Stimulated activated CD4-positive, alpha-beta T cell treated with anti-CD3 and anti-CD28 coated beads, Interleukin-15, amount 100 ng/mL, for 48 hours (primary cell): ENCODE results near the gene ZNF622.
"Not testable (repeated sequence)": the region's sequence is repeated elsewhere in the genome, so short reads cannot be mapped to it uniquely, and the experiment has no call there.

Experiments
- DNase-seq, 2 donors: peaks; one replicate each; pipeline ENCODE4 v3.0.0-alpha.2; 2020; ENCODE audit warnings: low read depth in 2 of 2

The ZNF622 gene

DNA sequence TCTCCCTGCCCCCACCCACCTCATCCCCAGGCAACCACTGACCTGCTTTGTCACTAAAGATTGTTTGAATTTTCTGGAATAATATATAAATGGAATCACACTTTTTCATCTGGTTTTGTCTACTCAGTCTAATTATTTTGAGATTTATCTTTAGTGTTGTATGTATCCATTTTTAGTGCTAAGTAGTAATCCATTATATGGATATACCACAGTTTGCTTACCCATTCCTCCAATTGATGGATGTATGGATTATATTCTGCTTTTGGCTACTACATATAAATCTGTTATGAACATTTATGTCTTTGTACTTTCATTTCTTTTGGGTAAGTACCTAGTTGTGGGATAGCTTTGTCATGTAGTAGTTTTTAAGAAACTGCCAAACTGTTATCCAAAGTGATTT, 14.5 kb upstream of the ZNF622 start:
- no peak for DNase-seq

DNA sequence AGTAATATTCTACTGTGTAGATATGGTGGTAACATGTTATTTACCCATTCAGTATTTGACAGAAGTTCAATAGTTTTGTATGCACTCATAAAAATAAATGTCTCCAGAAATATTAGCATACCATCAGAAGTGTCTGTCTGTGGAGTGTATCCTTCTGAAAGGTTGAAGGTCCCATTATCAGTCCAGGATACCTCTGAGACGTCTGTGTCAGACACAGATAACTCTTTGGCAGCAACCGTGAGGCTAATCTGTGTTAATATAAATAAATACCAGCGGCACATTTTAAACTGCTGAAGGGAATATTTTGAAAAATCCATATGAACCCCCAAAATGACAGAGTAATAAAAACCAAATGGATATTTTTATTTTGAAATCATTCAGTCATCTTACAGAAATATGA, 11.9 kb upstream of the ZNF622 start:
- no peak for DNase-seq

- DNase-seq = not testable (repeated sequence)
Measured at GRCh38 chr5:16476417-16476816, 10.8 kb upstream of the ZNF622 start.

GRCh38 chr5:16471387-16471786, 5.8 kb upstream of the ZNF622 start:
- DNase-seq = no peak

DNA sequence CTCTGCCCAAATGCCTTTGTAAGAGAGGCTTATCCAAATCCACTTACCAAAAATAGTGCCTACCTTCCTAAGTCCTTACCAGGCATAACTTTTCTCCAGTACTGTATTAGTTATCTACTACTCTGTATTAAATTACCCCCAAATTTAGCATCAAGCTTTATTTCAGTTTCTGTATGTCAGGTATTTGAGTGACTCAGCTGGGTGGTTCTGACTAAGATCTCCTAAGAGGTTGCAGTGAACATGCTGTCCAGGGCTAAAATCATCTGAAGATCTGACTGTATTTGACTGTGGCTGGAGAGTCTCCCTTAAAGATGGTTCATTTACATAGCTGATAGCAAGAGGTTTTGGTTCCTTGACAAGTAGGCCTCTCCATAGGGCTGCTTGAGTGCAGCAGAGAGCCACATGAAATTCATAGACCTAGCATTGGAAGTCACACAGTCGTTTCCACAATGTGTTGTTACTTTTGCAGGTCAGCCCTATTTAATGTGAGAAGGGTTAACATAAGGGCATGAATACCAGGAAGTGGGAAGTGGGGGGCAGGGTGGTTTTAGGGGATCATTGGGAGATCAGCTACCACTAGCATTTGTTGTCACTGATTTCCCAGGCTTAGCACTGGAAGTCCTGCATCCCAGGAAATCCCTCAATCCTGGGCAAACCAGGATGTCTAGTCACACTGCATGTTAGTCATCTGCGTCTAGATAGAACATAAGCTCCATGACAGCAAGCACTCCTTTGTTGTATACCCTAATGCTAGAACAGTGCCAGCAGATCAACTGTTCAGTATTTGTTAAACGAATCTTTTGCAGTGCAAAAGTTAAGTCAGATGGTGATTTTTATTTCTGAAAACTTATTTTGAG, 2.0 kb upstream of the ZNF622 start:
- no peak for DNase-seq

- no peak for DNase-seq
Measured at GRCh38 chr5:16464664-16465543, 696 bp downstream of the ZNF622 start.

GRCh38 chr5:16464231-16464630, 1.4 kb downstream of the ZNF622 start:
- no peak for DNase-seq

DNA sequence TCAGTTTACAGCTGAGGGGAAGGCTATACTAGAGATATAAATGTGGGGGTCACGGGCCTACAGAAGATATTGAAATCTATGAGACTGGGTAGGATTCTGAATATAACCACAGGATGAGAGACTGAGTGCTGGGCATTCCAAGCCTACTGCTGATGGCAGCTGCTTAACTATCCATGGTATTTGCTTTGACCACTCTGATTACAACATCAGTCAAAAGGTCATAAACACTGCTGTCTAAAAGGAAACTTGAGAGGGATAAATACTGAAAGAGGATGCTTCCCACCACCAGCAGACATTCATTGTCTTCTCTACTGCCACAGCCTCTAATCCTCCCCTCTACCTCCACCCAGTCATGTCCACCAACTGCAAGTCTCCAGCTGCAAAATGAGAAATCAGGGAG, 3.8 kb downstream of the ZNF622 start:
- no peak for DNase-seq

DNA sequence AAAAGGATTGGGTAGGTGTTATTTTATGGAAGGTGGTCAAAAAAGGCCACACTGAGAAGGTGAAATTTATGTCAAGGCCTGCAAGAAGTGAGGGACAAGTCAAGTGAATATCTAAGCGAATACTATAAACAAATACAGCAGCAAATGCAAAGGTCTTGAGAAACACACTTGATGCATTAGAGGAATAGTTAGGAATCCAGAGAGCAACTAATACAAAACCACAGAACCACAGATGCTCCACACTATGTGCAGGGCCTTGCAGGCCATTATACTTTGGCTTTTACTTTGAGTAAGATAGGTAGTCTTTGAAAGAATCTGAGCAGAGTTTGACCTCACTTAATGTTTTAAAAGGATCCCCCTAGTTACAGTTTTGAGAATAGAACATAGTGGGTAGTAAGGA, 4.6 kb downstream of the ZNF622 start:
- no peak for DNase-seq

- no peak for DNase-seq
Measured at GRCh38 chr5:16459451-16459850, 6.1 kb downstream of the ZNF622 start.

DNA sequence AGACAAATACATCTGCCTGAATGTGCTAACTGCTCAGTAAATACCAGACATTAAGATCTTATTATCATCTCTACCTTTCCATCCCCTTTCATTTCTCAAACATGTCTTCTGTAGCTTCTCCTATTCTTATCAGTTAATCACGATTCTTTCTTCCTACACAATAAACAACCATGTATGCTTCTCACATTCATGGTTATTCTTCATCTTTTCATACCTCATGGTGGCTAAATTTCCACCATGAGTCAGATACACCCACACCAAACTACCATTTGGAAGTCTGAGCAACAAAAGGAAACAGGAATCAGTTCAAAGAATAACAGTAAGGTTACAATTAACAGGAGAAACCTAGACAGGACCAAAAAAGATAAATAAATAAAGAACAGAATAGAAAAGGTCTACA, 7.7 kb downstream of the ZNF622 start:
- DNase-seq = peak in 1 of 2 donors; percentile 10

DNA sequence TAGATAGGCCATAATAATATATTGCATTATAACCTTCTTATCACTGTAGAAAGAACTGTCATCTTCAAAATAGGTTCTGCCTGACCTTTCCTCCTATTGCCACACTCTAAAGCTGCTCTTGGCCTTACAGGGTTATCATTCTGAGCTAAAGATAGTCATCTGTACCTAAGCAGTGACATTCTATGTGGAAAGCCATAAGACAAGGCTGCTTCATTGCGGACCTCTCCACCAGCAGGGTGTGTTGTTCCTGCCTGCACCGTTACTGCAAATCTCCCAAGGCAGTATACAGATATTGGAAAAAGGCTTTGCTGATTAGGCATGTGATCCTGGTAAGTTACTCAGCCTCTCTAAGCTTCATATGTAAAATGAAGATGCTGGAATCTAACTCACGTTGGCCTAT, 8.1 kb downstream of the ZNF622 start:
- no peak for DNase-seq

DNA sequence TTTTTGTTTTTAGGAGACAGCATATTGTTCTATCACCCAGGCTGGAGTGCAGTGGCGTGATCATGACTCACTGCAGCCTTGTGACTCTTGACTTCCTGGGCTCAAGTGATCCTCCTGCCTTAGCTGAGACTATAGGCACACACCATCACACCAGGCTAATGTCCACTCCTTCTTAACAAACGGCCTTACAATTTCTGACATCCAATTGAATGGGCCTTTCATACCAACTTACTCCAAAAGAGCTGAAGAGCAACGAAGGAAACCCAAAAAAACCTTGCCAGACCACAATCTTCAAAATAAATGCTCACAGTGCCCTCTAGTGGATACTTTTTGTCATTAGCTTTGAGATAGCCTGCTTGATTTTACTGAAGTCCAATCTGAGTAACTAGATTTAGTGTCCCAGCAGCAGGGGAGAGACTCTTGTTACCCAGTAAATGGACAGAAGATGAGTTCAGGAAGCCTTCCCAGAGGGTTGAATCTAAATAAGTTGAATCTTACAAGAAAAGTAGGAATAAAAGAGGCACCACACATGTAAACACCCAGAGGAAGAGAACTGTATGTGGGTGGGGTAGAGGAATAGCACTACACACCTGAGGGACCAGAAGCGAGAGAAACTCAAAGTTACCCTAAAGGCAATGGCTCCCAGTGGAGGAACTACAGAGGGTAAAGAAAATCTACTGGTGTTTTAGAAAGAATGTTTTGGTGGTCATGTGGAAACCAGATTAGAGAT, 9.3 kb downstream of the ZNF622 start:
- DNase-seq = peak in 1 of 2 donors; percentile 12

DNA sequence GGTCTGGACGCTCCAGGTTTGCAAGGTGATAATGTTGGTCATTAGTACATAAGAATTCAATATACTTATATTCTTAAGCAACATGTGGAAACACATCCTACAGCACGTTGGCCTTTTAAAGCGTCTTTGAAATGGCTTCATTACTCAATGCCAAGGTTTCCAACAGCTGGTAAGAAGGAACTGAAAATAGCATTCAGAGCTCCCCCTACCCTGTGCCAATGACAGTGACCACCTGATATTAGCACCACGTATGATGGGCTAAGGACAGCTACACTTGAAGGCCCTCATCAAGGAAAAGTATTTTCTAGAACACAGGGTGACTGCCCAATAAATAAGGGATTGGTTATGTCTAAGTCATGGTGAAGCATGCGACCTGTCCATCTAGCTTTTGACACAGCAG, 9.9 kb downstream of the ZNF622 start:
- no peak for DNase-seq

DNA sequence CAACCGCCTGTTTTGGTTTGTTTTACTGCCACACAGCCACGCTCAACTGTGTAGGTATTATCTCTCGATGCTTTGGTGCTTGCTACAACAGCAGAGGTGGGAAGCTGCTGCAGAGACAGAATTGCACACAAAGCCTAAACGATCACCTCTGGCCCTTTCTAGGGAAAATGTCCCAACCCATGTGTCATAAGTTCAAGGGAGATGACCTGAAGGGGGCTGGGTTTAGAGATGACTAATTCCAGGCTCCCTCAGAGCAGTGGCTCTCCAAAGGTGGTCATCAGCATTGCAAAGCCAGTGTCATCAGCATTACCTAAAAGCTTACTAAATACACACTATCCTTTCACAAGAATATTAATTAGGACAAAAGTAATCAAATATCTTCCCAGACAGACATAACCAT, 10.9 kb downstream of the ZNF622 start:
- DNase-seq = no peak

DNA sequence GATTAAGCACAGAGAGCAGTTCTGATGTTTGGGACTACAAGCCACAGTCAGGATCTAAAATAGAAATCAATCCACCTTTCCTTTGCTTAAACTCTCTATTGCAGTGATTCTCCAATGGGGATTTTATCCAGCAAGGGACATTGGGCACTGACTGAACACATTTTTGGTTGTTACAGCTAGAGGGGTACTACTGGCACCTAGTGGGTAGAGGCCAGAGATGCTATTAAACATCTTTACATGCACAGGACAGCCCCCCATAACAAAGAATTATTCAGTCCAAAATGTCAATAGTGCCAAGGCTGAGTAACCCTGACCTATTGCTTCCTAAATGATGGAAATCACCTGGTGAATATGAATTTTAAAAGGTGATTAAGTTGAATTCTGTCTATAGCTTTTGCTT, 12.0 kb downstream of the ZNF622 start:
- DNase-seq = no peak

DNA sequence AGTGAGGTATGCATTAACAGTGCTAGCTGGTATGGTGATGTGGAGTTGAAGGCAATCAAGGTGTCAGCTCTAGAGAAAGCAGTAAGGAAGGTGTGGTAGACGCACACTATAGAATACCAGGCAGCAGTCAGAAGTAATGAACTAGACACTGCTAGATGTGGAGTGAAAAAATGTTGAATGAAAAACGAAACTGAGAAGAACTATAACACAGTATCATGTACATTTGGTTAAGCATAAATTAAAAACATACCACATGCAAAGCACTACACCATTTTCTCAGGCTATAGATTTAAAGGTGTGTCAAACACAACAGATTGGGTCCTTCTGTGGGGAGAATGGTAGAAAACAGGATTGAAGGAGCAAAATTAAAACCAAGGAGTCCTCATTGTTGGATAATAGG, 15.4 kb downstream of the ZNF622 start:
- no peak for DNase-seq

DNA sequence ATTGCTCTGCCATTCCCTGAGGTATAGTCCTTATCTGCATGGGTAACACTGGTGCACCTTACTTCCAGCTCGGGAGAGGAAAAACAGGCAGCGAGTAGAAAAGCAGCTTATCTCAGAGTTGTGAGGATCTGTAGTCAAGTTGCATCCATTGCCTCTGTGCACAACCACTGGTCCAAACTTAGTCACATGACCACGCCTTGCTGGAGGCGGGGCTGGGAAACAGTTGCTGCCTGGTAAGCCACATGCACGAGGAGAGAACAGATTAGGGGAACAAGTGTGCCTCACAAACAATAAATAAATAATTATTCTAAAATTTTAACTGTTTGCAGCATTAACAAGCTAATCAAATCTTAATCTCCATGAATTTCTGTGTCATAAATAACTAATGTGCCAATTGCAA, 18.6 kb downstream of the ZNF622 start:
- DNase-seq = no peak

- DNase-seq = no peak
Measured at GRCh38 chr5:16437977-16438376, 27.6 kb downstream of the ZNF622 start.

DNA sequence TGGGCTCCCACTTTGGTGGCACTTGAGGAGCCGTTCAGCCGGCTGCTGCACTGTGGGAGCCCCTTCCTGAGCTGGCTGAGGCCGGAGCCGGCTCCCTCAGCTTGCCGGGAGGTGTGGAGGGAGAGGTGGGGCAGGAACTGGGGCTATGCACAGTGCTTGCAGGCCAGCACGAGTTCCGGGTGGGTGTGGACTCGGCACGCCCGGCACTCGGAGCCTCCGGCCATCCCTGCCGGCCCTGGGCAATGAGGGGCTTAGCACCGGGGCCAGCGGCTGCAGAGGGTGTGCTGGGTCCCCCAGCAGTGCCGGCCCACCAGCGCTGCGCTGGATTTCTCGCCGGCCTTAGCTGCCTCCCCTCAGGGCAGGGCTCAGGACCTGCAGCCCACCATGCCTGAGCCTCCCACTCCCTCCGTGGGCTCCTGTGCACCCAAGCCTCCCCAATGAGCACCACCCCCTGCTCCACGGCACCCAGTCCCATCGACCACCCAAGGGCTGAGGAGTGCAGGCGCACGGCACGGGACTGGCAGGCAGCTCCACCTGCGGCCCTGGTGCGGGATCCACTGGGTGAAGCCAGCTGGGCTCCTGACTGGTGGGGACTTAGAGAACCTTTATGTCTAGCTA, 29.4 kb downstream of the ZNF622 start:
- not testable (repeated sequence) for DNase-seq

DNA sequence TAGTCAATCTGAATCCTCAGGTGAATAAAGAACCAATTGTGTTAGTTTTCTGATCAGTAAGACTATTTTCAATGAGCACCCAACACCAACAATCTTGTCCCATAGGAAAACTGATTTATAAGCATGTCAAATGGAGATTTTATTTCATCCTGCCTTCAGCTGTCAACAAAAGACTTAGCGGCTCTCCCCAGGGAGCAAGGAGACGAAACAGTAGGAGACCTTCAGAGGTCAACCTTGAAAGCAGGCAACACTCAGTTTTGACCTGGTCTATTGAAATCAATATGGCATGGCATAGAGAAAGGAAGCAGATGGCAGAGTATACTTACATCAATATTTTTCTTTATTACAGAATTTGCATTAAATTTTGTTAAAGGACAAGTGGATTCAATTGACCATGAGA, 34.1 kb downstream of the ZNF622 start:
- no peak for DNase-seq
